Prostate gland (tissue), 1 donor: ENCODE results near the gene CACNA1D.

Experiments used
- POLR2A ChIP-seq: fragments of 450-650 bp; IDR thresholded peaks from one replicate; pipeline ENCODE4 v1.6.1; 2016; ENCODE audit warnings: antibody characterized with exemption, mild to moderate bottlenecking
- POLR2AphosphoS5 ChIP-seq: sonication (generic); formaldehyde crosslinking; IDR thresholded peaks from one replicate; pipeline ENCODE4 v1.6.1; 2017; ENCODE audit warnings: antibody characterized with exemption

DNA sequence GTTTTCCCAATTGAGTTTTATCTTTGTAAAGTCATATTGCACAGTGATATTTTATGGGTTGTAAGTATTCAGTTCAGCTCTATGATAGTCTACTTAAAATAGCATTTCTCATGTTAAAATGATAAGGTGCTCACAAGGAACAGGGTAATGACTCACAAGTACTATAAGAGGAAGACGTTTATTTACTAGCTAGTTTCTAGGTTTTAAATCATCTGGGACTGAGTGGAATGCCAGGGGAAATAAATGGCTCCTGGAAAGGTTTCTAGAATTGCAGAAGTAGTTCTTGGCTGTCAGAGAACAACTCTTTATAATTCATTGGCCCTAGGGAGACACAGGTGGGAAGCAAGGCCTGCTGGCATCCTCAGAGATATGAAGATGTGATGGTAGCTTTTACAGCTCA is 239.0 kb downstream of the CACNA1D start:
- TF ChIP-seq POLR2AphosphoS5, result no peak
- no peak for TF ChIP-seq POLR2A
